OCI-LY3 (cell line): ENCODE measurements around the gene TYW1B.
"Not testable (repeated sequence)": the region's sequence is repeated elsewhere in the genome, so short reads cannot be mapped to it uniquely, and the experiment has no call there.

Source experiments
- EZH2phosphoT487 ChIP-seq: fragments of 200-600 bp; shearing (Covaris generic); IDR thresholded peaks from 2 replicates; pipeline ENCODE4 v1.6.1; 2018; ENCODE audit warnings: antibody characterized with exemption, mixed run types, low read depth
- TF ChIP-seq, protein P1 (sequence below): fragments of 200-600, 300-600 bp; sonication (generic); IDR thresholded peaks from 2 replicates; pipeline ENCODE4 v1.5.1; 2014; ENCODE audit warnings: antibody characterized with exemption, low read length, low read depth

DNA sequence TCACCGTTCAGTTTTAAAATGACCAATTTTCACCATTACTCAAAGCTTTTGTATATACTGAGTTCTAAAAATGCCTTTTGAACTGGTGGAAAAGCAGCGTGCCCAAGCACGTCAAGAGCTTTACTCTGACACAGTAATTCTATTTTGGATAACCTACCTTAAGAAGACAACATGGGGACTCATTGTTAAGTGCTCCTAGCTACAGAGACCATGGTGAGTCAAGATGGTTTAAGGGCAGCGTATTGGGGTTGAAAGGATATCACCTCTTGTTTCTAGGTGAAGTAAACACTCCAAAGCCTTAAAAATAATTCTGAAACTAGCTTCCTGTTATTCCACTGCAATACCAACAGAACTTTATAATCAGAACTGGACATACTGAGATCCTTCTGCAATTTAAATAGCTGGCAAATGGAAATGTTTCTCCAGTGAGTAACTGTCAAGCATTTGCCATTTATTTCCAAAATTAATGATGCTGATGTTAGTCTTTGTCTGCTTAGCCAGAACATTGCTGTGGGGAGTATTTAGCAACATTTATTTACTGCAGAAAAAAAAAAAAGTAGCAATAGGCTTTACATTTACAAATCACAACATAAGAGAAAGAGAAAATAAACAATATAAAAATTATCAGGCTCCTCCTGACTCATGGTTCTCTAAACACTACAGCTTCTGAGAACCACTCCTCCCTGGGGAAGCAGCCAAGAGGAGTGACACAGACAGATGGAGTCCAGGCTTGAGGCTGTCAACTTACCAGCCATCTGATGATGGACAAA is 44.2 kb downstream of the TYW1B start:
- TF ChIP-seq, protein P1, sequence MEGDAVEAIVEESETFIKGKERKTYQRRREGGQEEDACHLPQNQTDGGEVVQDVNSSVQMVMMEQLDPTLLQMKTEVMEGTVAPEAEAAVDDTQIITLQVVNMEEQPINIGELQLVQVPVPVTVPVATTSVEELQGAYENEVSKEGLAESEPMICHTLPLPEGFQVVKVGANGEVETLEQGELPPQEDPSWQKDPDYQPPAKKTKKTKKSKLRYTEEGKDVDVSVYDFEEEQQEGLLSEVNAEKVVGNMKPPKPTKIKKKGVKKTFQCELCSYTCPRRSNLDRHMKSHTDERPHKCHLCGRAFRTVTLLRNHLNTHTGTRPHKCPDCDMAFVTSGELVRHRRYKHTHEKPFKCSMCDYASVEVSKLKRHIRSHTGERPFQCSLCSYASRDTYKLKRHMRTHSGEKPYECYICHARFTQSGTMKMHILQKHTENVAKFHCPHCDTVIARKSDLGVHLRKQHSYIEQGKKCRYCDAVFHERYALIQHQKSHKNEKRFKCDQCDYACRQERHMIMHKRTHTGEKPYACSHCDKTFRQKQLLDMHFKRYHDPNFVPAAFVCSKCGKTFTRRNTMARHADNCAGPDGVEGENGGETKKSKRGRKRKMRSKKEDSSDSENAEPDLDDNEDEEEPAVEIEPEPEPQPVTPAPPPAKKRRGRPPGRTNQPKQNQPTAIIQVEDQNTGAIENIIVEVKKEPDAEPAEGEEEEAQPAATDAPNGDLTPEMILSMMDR = not testable (repeated sequence)
- TF ChIP-seq EZH2phosphoT487 = not testable (repeated sequence)
